Naive thymus-derived CD4-positive, alpha-beta T cell (primary cell): ENCODE data around the gene TYMP. TPM values are rescaled to one million over a fixed set of nuclear protein-coding genes. Genes with fewer than 3 reads are reported as not detected.
A peak's percentile ranks its signal among the peaks of the same experiment; 100 is the strongest.
"Not testable (repeated sequence)": the region's sequence is repeated elsewhere in the genome, so short reads cannot be mapped to it uniquely, and the experiment has no call there.

ENCODE experiments used
- ATAC-seq: fragments of 150-1000 bp; cut with Tn5 transposase; 2 replicates; pipeline ENCODE4 v1.10.0; 2021; ENCODE audit warnings: mild to moderate bottlenecking, moderate library complexity
- CTCF ChIA-PET: fragments of 350-600 bp; sonication (Branson Sonifier 250); formaldehyde crosslinking; loops from one replicate; lab custom pipeline; 2021; ENCODE audit warnings: antibody characterized with exemption; lab: Charles Lee
- POLR2A ChIA-PET: fragments of 350-600 bp; sonication (Branson Sonifier 250); formaldehyde crosslinking; loops from one replicate; lab custom pipeline; 2021; ENCODE audit warnings: antibody characterized with exemption, inconsistent platforms; lab: Charles Lee
- DNase-seq, 9 donors: peaks; one replicate each; pipeline versions ENCODE4 v3.0.0 to v3.0.0-alpha.2; 2020 to 2022; ENCODE audit warnings: mixed read lengths in 1 of 9
- H3K27ac ChIP-seq: one replicate; pipeline ENCODE4 v1.7.0; 2013; ENCODE audit warnings: mild to moderate bottlenecking, low read depth, low read length, moderate library complexity
- H3K27me3 ChIP-seq, 2 donors: one replicate each; pipeline ENCODE4 v1.7.0; 2013; ENCODE audit warnings: low read length in 2 of 2, mild to moderate bottlenecking in 2 of 2, moderate library complexity in 2 of 2; ENCODE audit not compliant: control insufficient read depth in 2 of 2, insufficient read depth in 2 of 2
- H3K36me3 ChIP-seq, 3 experiments: 1 replicate in 2 of 3; 2 replicates in 1 of 3; pipeline ENCODE4 v1.7.0; 2013; ENCODE audit warnings: low read length in 3 of 3, mild to moderate bottlenecking in 3 of 3, moderate library complexity in 1 of 3; ENCODE audit not compliant: insufficient read depth in 3 of 3, control insufficient read depth in 2 of 3
- H3K4me1 ChIP-seq, 2 donors: one replicate each; pipeline ENCODE4 v1.7.0; 2013; ENCODE audit warnings: low read length in 2 of 2, mild to moderate bottlenecking in 2 of 2, moderate library complexity in 1 of 2; ENCODE audit not compliant: control insufficient read depth in 2 of 2, insufficient read depth in 2 of 2
- H3K4me3 ChIP-seq: 2 replicates; pipeline ENCODE4 v1.7.0; 2013; ENCODE audit warnings: mild to moderate bottlenecking, low read length
- H3K9me3 ChIP-seq, 3 experiments: 1 replicate in 2 of 3; 2 replicates in 1 of 3; pipeline ENCODE4 v1.7.0; 2013; ENCODE audit warnings: low read length in 3 of 3; ENCODE audit not compliant: control insufficient read depth in 2 of 3
- H3K27ac Mint-ChIP-seq, 9 donors: one replicate each; pipeline ENCODE4 v1.8.0; 2020 to 2022; ENCODE audit warnings: mixed read lengths in 9 of 9, mild to moderate bottlenecking in 8 of 9, moderate library complexity in 5 of 9, inconsistent platforms in 2 of 9
- H3K27me3 Mint-ChIP-seq, 5 donors: one replicate each; pipeline ENCODE4 v1.8.0; 2021 to 2022; ENCODE audit warnings: mixed read lengths in 5 of 5, mild to moderate bottlenecking in 1 of 5
- H3K36me3 Mint-ChIP-seq, 5 donors: one replicate each; pipeline ENCODE4 v1.8.0; 2020 to 2022; ENCODE audit warnings: mixed read lengths in 5 of 5, mild to moderate bottlenecking in 3 of 5, inconsistent platforms in 1 of 5
- H3K4me1 Mint-ChIP-seq, 7 donors: one replicate each; pipeline ENCODE4 v1.8.0; 2020 to 2022; ENCODE audit warnings: mixed read lengths in 7 of 7, mild to moderate bottlenecking in 3 of 7, inconsistent platforms in 1 of 7
- H3K4me3 Mint-ChIP-seq, 10 donors: one replicate each; pipeline ENCODE4 v1.8.0; 2020 to 2022; ENCODE audit warnings: mild to moderate bottlenecking in 10 of 10, mixed read lengths in 10 of 10, moderate library complexity in 6 of 10, inconsistent platforms in 2 of 10
- H3K9me3 Mint-ChIP-seq, 11 donors: one replicate each; pipeline ENCODE4 v1.8.0; 2020 to 2022; ENCODE audit warnings: mixed read lengths in 11 of 11, mild to moderate bottlenecking in 4 of 11, inconsistent platforms in 1 of 11, moderate library complexity in 1 of 11
- intact Hi-C, 2 donors: fragments of 100-400 bp; cut with micrococcal nuclease; formaldehyde crosslinking; loops; one replicate each; pipeline ENCODE4 v1.15.1; 2023
- polyA plus RNA-seq, 2 donors: library from polyadenylated mRNA; unstranded; fragments of 300-500 nt; fragmentation: Illumina TruSeq; gene quantifications; one replicate each; pipeline ENCODE4 v1.2.3, GENCODE V29; 2021
- total RNA-seq, 6 experiments: library from RNA in 5 of 6; stranded (reverse) in 5 of 6; gene quantifications; 1 replicate in 5 of 6; 2 replicates in 1 of 6; pipeline ENCODE4 v1.2.3 and lab custom pipeline; 2021 to 2026

TYMP gene
- total and polyA plus RNA-seq, 7 experiments from 2014 or later, result 2.7 to 161 (median 7.9) TPM

GRCh38 chr22:50544078-50544745 is 14.4 kb upstream of the TYMP start:
- H3K4me3 ChIP-seq, result peak overlapping the region; percentile 67
- no peaks in the 10 kb centered on the region for H3K36me3 ChIP-seq
- H3K9me3 Mint-ChIP-seq, result peaks cover 0 to 7% (median 0%) of the 10 kb centered on the region in 11 donors
- peak overlapping the region; percentile 45 for H3K27ac ChIP-seq
- peaks cover 33 to 40% of the 10 kb centered on the region in 2 donors for H3K4me1 ChIP-seq
- ATAC-seq, result peak; percentile 63
- H3K27ac Mint-ChIP-seq, result peak overlapping the region in 6 of 9 donors; percentile 49 to 93 (median 75)
- H3K4me3 Mint-ChIP-seq, result peak overlapping the region; percentile 53 to 77 (median 70)
- DNase-seq, result peak; percentile 60 to 80 (median 71)
- intact Hi-C loops, result loop anchor here (1.0 to 2.0 kb wide), 8 partner anchors 13 to 76 kb away; partner anchors contain the start of genes CHKB (in 1 of the 2), NCAPH2 (in 1 of the 2), SCO2 (in 1 of the 2) and SYCE3 (in 1 of the 2)
- H3K27me3 ChIP-seq, result no peaks in the 10 kb centered on the region
- CTCF ChIA-PET, result interaction anchor here (0.6 to 1.6 kb wide), 3 partner anchors 19 to 739 kb away, joined by 3 to 5 read pairs (median 3); partner anchors contain the start of gene SYCE3
- no peaks in the 10 kb centered on the region for H3K27me3 Mint-ChIP-seq
- H3K36me3 Mint-ChIP-seq, result peaks cover 0 to 10% (median 0%) of the 10 kb centered on the region in 5 donors
- no peaks in the 10 kb centered on the region for H3K9me3 ChIP-seq
- peaks cover 31 to 59% (median 36%) of the 10 kb centered on the region in 7 donors for H3K4me1 Mint-ChIP-seq
- POLR2A ChIA-PET, result interaction anchor here (1.1 to 3.2 kb wide), 6 partner anchors 16 to 77 kb away, joined by 3 to 19 read pairs (median 5); partner anchors contain the start of genes SCO2 and SYCE3

- no peaks in the 10 kb centered on the region for H3K27me3 Mint-ChIP-seq
- H3K36me3 ChIP-seq, result no peaks in the 10 kb centered on the region
- H3K4me1 ChIP-seq, result peaks cover 38 to 46% of the 10 kb centered on the region in 2 donors
- no peak overlapping the region for H3K27ac ChIP-seq
- H3K27ac Mint-ChIP-seq, result peak overlapping the region in 8 of 9 donors; percentile 51 to 100 (median 68)
- ChIA-PET POLR2A (interaction anchor here (1.0 to 1.1 kb wide), 2 partner anchors 17 to 72 kb away, joined by 3 to 4 read pairs; partner anchors contain the start of gene SCO2), CTCF (interaction anchor here (0.7 to 1.3 kb wide), 2 partner anchors 14 to 17 kb away, joined by 3 to 5 read pairs; partner anchors contain the start of gene SCO2)
- H3K9me3 Mint-ChIP-seq, result peaks cover 0 to 7% (median 0%) of the 10 kb centered on the region in 11 donors
- H3K27me3 ChIP-seq, result no peaks in the 10 kb centered on the region
- H3K4me1 Mint-ChIP-seq, result peaks cover 38 to 67% (median 45%) of the 10 kb centered on the region in 7 donors
- H3K4me3 ChIP-seq, result no peak overlapping the region
- DNase-seq (no peak), ATAC-seq (peak; percentile 36)
- intact Hi-C loops, result no loop called here
- H3K36me3 Mint-ChIP-seq, result peaks cover 0 to 18% (median 0%) of the 10 kb centered on the region in 5 donors
- peak overlapping the region in 7 of 10 donors; percentile 2 to 70 (median 37) for H3K4me3 Mint-ChIP-seq
- H3K9me3 ChIP-seq, result no peaks in the 10 kb centered on the region
Measured at GRCh38 chr22:50542416-50542927, 12.7 kb upstream of the TYMP start.

DNA sequence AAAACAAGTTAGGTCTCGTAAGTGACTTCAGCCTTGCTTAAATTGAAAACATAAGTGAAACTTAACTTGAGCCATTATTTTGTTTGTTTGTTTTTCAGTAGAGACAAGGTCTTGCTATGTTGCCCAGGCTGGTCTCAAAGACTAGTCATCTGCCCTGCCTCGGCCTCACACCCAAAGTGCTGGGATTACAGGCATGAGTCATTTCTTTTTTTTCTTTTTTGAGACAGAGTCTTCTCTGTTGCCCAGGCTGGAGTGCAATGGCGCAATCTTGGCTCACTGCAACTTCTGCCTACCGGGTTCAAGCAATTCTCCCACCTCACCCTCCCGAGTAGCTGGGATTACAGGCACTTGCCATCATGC is 11.8 kb upstream of the TYMP start:
- Mint-ChIP-seq H3K4me1 (peaks cover 38 to 73% (median 46%) of the 10 kb centered on the region in 7 donors), H3K27ac (peak overlapping the region in 6 of 9 donors; percentile 59 to 100 (median 96)), H3K36me3 (peaks cover 0 to 18% (median 0%) of the 10 kb centered on the region in 5 donors)
- ChIA-PET CTCF (interaction anchor here (1.3 to 1.4 kb wide), 2 partner anchors 16 kb away, joined by 5 to 7 read pairs; partner anchors contain the start of gene SCO2), POLR2A (interaction anchor here (2.5 to 4.5 kb wide), 3 partner anchors 10 to 22 kb away, joined by 13 to 127 read pairs (median 20); partner anchors contain the start of genes SCO2, SYCE3 and TYMP)
- H3K36me3 ChIP-seq, intact Hi-C loops, H3K27me3 ChIP-seq, H3K9me3 Mint-ChIP-seq, H3K9me3 ChIP-seq, H3K4me3 ChIP-seq, H3K27ac ChIP-seq, H3K27me3 Mint-ChIP-seq, H3K4me3 Mint-ChIP-seq, DNase-seq: not testable (repeated sequence)
- H3K4me1 ChIP-seq, result peaks cover 38 to 46% of the 10 kb centered on the region in 2 donors
- peak; percentile 33 for ATAC-seq

DNA sequence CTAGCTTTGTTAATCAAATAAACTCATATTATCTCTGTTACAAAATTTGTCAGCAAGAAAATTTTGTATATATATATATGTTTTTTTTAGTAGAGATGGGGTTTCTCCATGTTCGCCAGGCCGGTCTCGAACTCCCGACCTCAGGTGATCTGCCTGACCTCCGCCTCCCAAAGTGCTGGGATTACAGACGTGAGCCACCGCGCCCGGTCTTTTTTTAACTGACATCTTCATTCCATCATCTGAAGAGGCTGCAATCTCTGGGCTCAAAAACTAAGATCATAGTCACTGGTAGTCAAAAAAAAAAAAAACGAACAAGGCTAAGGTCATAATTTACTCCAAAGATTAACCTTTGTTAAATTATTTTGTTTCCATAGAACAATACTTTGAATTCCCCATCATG is 10.6 kb upstream of the TYMP start:
- peaks cover 0 to 7% (median 0%) of the 10 kb centered on the region in 11 donors for H3K9me3 Mint-ChIP-seq
- ChIA-PET POLR2A (interaction anchor here (0.6 to 4.5 kb wide), 18 partner anchors 8 to 346 kb away, joined by 3 to 127 read pairs (median 6); partner anchors contain the start of genes CHKB, HDAC10, LMF2 and NCAPH2), CTCF (interaction anchor here (0.7 to 2.4 kb wide), 6 partner anchors 8 to 81 kb away, joined by 3 to 9 read pairs (median 6); partner anchors contain the start of genes SCO2 and SYCE3)
- Histone ChIP-seq H3K27me3 (no peaks in the 10 kb centered on the region), H3K36me3 (no peaks in the 10 kb centered on the region), H3K4me1 (peaks cover 30 to 42% of the 10 kb centered on the region in 2 donors), H3K27ac (peak overlapping the region; percentile 99), H3K4me3 (no peak overlapping the region), H3K9me3 (no peaks in the 10 kb centered on the region)
- no peak for ATAC-seq
- DNase-seq, result no peak
- H3K4me3 Mint-ChIP-seq, result peak overlapping the region in 6 of 10 donors; percentile 6 to 73 (median 34)
- peaks cover 0 to 18% (median 0%) of the 10 kb centered on the region in 5 donors for H3K36me3 Mint-ChIP-seq
- H3K27me3 Mint-ChIP-seq, result no peaks in the 10 kb centered on the region
- H3K27ac Mint-ChIP-seq, result peak overlapping the region; percentile 78 to 100 (median 99)
- H3K4me1 Mint-ChIP-seq, result peaks cover 34 to 70% (median 38%) of the 10 kb centered on the region in 7 donors
- intact Hi-C loops, result no loop called here

- ATAC-seq (no peak), DNase-seq (no peak)
- peaks cover 0 to 18% (median 0%) of the 10 kb centered on the region in 5 donors for H3K36me3 Mint-ChIP-seq
- no peaks in the 10 kb centered on the region for H3K36me3 ChIP-seq
- peak overlapping the region in 4 of 10 donors; percentile 5 to 65 (median 56) for H3K4me3 Mint-ChIP-seq
- H3K27ac Mint-ChIP-seq, result peak overlapping the region; percentile 74 to 100 (median 99)
- intact Hi-C loops, result loop anchor here in 1 of 2 donors (2.0 to 10.0 kb wide), 3 partner anchors 25 to 573 kb away; partner anchors contain the start of genes CHKB, PIM3 and SYCE3
- peaks cover 0 to 7% (median 0%) of the 10 kb centered on the region in 11 donors for H3K9me3 Mint-ChIP-seq
- no peak overlapping the region for H3K4me3 ChIP-seq
- H3K4me1 Mint-ChIP-seq, result peaks cover 29 to 79% (median 41%) of the 10 kb centered on the region in 7 donors
- CTCF ChIA-PET, result interaction anchor here (1.1 to 3.7 kb wide), 2 partner anchors 12 to 13 kb away, joined by 3 to 20 read pairs; partner anchors contain the start of gene SCO2
- peaks cover 0 to 2% (median 0%) of the 10 kb centered on the region in 5 donors for H3K27me3 Mint-ChIP-seq
- POLR2A ChIA-PET, result interaction anchor here (1.0 to 4.5 kb wide), 5 partner anchors 11 to 83 kb away, joined by 3 to 127 read pairs (median 39); partner anchors contain the start of genes LMF2, NCAPH2, SCO2 and TYMP
- H3K27me3 ChIP-seq, result no peaks in the 10 kb centered on the region
- H3K27ac ChIP-seq, result peak overlapping the region; percentile 99
- no peaks in the 10 kb centered on the region for H3K9me3 ChIP-seq
- peaks cover 14 to 24% of the 10 kb centered on the region in 2 donors for H3K4me1 ChIP-seq
Measured at GRCh38 chr22:50537765-50538164, 8.0 kb upstream of the TYMP start.
